GM23338 (cell line): ENCODE data around the gene TPRX1. TPM values are rescaled to one million over a fixed set of nuclear protein-coding genes. Genes with fewer than 3 reads are reported as not detected.

Experiments used
- ATAC-seq: fragments of 200-7000 bp; cut with Tn5 transposase; 3 replicates; pipeline ENCODE4 v1.9.1; 2020
- DNase-seq: peaks from one replicate; pipeline ENCODE4 v3.0.0-alpha.2; 2015; ENCODE audit warnings: low spot score
- H2AFZ ChIP-seq: fragments of 200-600 bp; sonication (generic); 2 replicates; pipeline ENCODE4 v1.8.0; 2016; ENCODE audit warnings: antibody characterized with exemption, mild to moderate bottlenecking, moderate library complexity
- H3F3A ChIP-seq: fragments of 200-600 bp; sonication (generic); replicated peaks from 2 replicates; pipeline ENCODE4 v1.8.0; 2017; ENCODE audit warnings: antibody characterized with exemption, mixed run types, low read depth
- H3K27ac ChIP-seq: fragments of 200-600 bp; sonication (generic); 2 replicates; pipeline ENCODE4 v1.6.1; 2016; ENCODE audit warnings: low read depth
- H3K27me3 ChIP-seq: fragments of 200-600 bp; sonication (generic); 2 replicates; pipeline ENCODE4 v1.8.0; 2016; ENCODE audit warnings: mild to moderate bottlenecking, mixed run types, moderate library complexity; ENCODE audit not compliant: insufficient read depth
- H3K36me3 ChIP-seq: fragments of 200-600 bp; sonication (generic); 2 replicates; pipeline ENCODE4 v1.8.0; 2016; ENCODE audit warnings: mild to moderate bottlenecking; ENCODE audit not compliant: insufficient read depth
- H3K4me1 ChIP-seq: fragments of 200-600 bp; sonication (generic); 2 replicates; pipeline ENCODE4 v1.8.0; 2016; ENCODE audit warnings: mild to moderate bottlenecking, moderate library complexity; ENCODE audit not compliant: insufficient read depth
- H3K4me2 ChIP-seq: fragments of 200-600 bp; sonication (generic); 2 replicates; pipeline ENCODE4 v1.7.1; 2017; ENCODE audit warnings: mixed run types
- H3K4me3 ChIP-seq: fragments of 200-600 bp; sonication (generic); 2 replicates; pipeline ENCODE4 v1.6.1; 2016; ENCODE audit warnings: mixed run types
- H3K79me2 ChIP-seq: fragments of 200-600 bp; sonication (generic); replicated peaks from 2 replicates; pipeline ENCODE4 v1.8.0; 2017; ENCODE audit warnings: mild to moderate bottlenecking; ENCODE audit not compliant: insufficient read depth
- H3K9me2 ChIP-seq: fragments of 200-600 bp; sonication (generic); 2 replicates; pipeline ENCODE4 v1.8.0; 2017; ENCODE audit not compliant: insufficient read depth
- H4K20me1 ChIP-seq: fragments of 200-600 bp; sonication (generic); replicated peaks from 2 replicates; pipeline ENCODE4 v1.8.0; 2017; ENCODE audit warnings: mild to moderate bottlenecking; ENCODE audit not compliant: insufficient read depth
- H3K27ac Mint-ChIP-seq: 2 replicates; pipeline ENCODE4 v1.8.0; 2020; ENCODE audit warnings: inconsistent platforms, mild to moderate bottlenecking, moderate library complexity, mixed read lengths
- H3K27me3 Mint-ChIP-seq: 3 replicates; pipeline ENCODE4 v1.8.0; 2022; ENCODE audit warnings: low read depth, mild to moderate bottlenecking, moderate library complexity, mixed read lengths, inconsistent platforms; ENCODE audit not compliant: insufficient read depth, poor library complexity
- H3K36me3 Mint-ChIP-seq: 3 replicates; pipeline ENCODE4 v1.8.0; 2021; ENCODE audit warnings: low read depth, mild to moderate bottlenecking, inconsistent platforms, moderate library complexity, mixed read lengths
- H3K4me1 Mint-ChIP-seq: 3 replicates; pipeline ENCODE4 v1.8.0; 2020; ENCODE audit warnings: mild to moderate bottlenecking, inconsistent platforms, mixed read lengths
- H3K4me3 Mint-ChIP-seq: 3 replicates; pipeline ENCODE4 v1.8.0; 2021; ENCODE audit warnings: moderate library complexity, mild to moderate bottlenecking, inconsistent platforms, mixed read lengths
- H3K9me3 Mint-ChIP-seq: 3 replicates; pipeline ENCODE4 v1.8.0; 2020; ENCODE audit warnings: moderate library complexity, mild to moderate bottlenecking, inconsistent platforms, mixed read lengths
- CREB1 ChIP-seq: fragments of 250-450 bp; sonication (Bioruptor Pico); IDR thresholded peaks from 2 replicates; pipeline ENCODE4 v1.5.0; 2020; ENCODE audit warnings: low read depth, mild to moderate bottlenecking, moderate library complexity
- CTCF ChIP-seq, 2 experiments: fragments of 200-600 bp in 1 of 2; sonication (generic) in 1 of 2; conservative IDR thresholded peaks; 2 replicates each; pipeline versions ENCODE4 v1.5.1 to v1.6.1; 2016 to 2017; ENCODE audit warnings: antibody characterized with exemption in 2 of 2, low read depth in 2 of 2, mild to moderate bottlenecking in 2 of 2, moderate library complexity in 1 of 2
- ETS1 ChIP-seq: IDR thresholded peaks from 2 replicates; pipeline ENCODE4 v1.6.1; 2016; ENCODE audit warnings: antibody characterized with exemption
- EZH2 ChIP-seq: fragments of 200-600 bp; sonication (generic); IDR thresholded peaks from one replicate; pipeline ENCODE4 v1.8.0; 2017; ENCODE audit warnings: antibody characterized with exemption, mild to moderate bottlenecking, low read depth; ENCODE audit not compliant: unreplicated experiment
- EZH2phosphoT487 ChIP-seq: fragments of 200-600 bp; sonication (generic); IDR thresholded peaks from one replicate; pipeline ENCODE4 v1.8.1; 2018; ENCODE audit warnings: antibody characterized with exemption; ENCODE audit not compliant: unreplicated experiment
- JUNB ChIP-seq: IDR thresholded peaks from one replicate; pipeline ENCODE4 v1.6.1; 2016; ENCODE audit warnings: antibody characterized with exemption; ENCODE audit not compliant: unreplicated experiment
- NANOG ChIP-seq: IDR thresholded peaks from 2 replicates; pipeline ENCODE4 v1.6.1; 2016; ENCODE audit warnings: antibody characterized with exemption, borderline replicate concordance
- POLR2AphosphoS5 ChIP-seq: IDR thresholded peaks from 2 replicates; pipeline ENCODE4 v1.6.1; 2016; ENCODE audit warnings: antibody characterized with exemption, low read depth
- REST ChIP-seq: IDR thresholded peaks from one replicate; pipeline ENCODE4 v1.6.1; 2018; ENCODE audit warnings: antibody characterized with exemption; ENCODE audit not compliant: unreplicated experiment
- STAT1 ChIP-seq: IDR thresholded peaks from one replicate; pipeline ENCODE4 v1.6.1; 2016; ENCODE audit warnings: antibody characterized with exemption; ENCODE audit not compliant: unreplicated experiment
- ZNF114 ChIP-seq: fragments of 250-450 bp; sonication (Bioruptor Pico); IDR thresholded peaks from 2 replicates; pipeline ENCODE4 v1.5.0; 2020; ENCODE audit warnings: mild to moderate bottlenecking, moderate library complexity
- ZNF331 ChIP-seq: fragments of 250-450 bp; sonication (Bioruptor Pico); IDR thresholded peaks from 2 replicates; pipeline ENCODE4 v1.5.0; 2020; ENCODE audit warnings: low read depth, mild to moderate bottlenecking, moderate library complexity
- ZNF462 ChIP-seq: fragments of 250-450 bp; sonication (Bioruptor Pico); IDR thresholded peaks from 2 replicates; pipeline ENCODE4 v1.5.0; 2020; ENCODE audit warnings: mild to moderate bottlenecking, moderate library complexity
- polyA plus RNA-seq: library from polyadenylated mRNA; unstranded; fragments of >200 nt; fragmentation: Nextera tagmentation; extraction: Ambion mirVana; gene quantifications from 2 replicates; pipeline ENCODE4 v1.2.1, GENCODE V29; 2016
- total RNA-seq: library from RNA; depleted of rRNA; stranded (reverse); fragments of >200 nt; shearing (Covaris generic); gene quantifications from 2 replicates; pipeline ENCODE4 v1.2.3, GENCODE V29; 2014

Gene TPRX1
- total and polyA plus RNA-seq, 2 experiments from 2014 or later, result 0.28 TPM; not detected in 1

GRCh38 chr19:47754206-47755064 lies 49.9 kb downstream of the TPRX1 start:
- Mint-ChIP-seq H3K4me3 (no peak overlapping the region), H3K27me3 (peaks cover 5% of the 10 kb centered on the region), H3K27ac (peak overlapping the region; percentile 36; the same call in 1 of the 2 replicates), H3K9me3 (no peaks in the 10 kb centered on the region; the same call in 2 of the 3 replicates), H3K4me1 (no peaks in the 10 kb centered on the region), H3K36me3 (peaks cover 82% of the 10 kb centered on the region)
- no peaks in the 10 kb centered on the region; the same call in 1 of the 2 replicates for H3K79me2 ChIP-seq
- H3K4me3 ChIP-seq, result no peak overlapping the region
- TF ChIP-seq EZH2phosphoT487 (no peak), REST (no peak), CREB1 (no peak), NANOG (no peak), ETS1 (no peak), CTCF (conservative IDR thresholded peaks at IDR 0.05; ENCODE audit: low read depth in 2 of 2) (no peak), ZNF114 (CRISPR knock-in tag) (no peak), STAT1 (no peak), POLR2AphosphoS5 (no peak), JUNB (no peak), ZNF331 (CRISPR knock-in tag) (no peak), EZH2 (no peak), ZNF462 (no peak)
- DNase-seq (no peak), ATAC-seq (no peak; the same call in 1 of the 3 replicates)
- H3K4me2 ChIP-seq, result no peak overlapping the region
- H3F3A ChIP-seq, result peaks cover 9% of the 10 kb centered on the region
- peaks cover 12% of the 10 kb centered on the region for H4K20me1 ChIP-seq
- H3K4me1 ChIP-seq, result no peaks in the 10 kb centered on the region
- peaks cover 50% of the 10 kb centered on the region for H3K36me3 ChIP-seq
- H2AFZ ChIP-seq, result no peak overlapping the region
- H3K27me3 ChIP-seq, result no peaks in the 10 kb centered on the region
- no peak overlapping the region for H3K27ac ChIP-seq
- H3K9me2 ChIP-seq, result no peaks in the 10 kb centered on the region
